Renal cortex interstitium (tissue), 11 donors: ENCODE measurements around the gene ARL6IP4. TPM values are rescaled to one million over a fixed set of nuclear protein-coding genes. Genes with fewer than 3 reads are reported as not detected.
A peak's percentile ranks its signal among the peaks of the same experiment; 100 is the strongest.

ENCODE experiments used
- DNase-seq, 11 donors: peaks; one replicate each; pipeline ENCODE4 v3.0.0-alpha.2; 2013; ENCODE audit warnings: low read depth in 9 of 11, low spot score in 4 of 11; ENCODE audit errors: extremely low read depth in 1 of 11
- polyA plus RNA-seq, 3 donors: library from polyadenylated mRNA; unstranded; fragments of 120-200 nt; gene quantifications; one replicate each; pipeline ENCODE4 v1.2.1, GENCODE V29; 2013; ENCODE audit not compliant: insufficient read length in 3 of 3

Gene ARL6IP4
- polyA plus RNA-seq, 3 donors: 161 to 222 (median 193) TPM

DNA sequence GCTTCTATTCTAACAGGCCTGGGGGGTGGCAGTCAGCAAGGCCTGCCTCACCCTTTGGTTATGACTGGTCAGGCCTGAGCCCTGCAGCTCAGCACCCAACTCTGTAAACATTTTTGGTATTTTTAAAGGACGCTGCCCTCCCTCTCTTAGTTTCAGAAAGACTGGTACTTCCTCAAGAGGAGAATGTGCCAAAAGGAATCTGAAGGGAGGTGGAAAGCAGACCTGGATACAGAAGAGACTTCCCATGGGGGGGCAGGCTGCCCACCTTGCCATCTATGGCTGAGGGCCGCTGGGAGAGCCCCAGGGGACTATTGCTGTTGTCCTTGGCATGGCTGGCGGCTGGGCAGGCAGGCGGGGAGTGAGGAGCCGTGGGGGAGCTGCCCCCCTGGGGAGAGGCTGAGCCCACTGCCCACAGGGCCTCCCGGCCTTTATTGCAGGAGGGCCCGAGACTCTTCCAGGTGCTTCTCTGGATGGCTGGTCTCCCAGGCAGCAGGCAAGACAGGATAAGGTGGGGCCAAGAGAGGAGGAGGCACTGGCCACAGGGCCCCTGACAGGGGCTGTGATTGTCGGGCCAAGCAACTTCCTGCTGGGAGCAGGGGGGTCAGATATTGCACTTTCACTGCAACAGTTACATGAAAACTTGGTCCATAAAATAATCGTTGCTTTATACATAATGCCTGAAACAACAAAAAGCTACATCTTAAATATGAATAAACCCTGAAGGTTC, 3.5 kb downstream of the ARL6IP4 start:
- DNase-seq: no peak

DNA sequence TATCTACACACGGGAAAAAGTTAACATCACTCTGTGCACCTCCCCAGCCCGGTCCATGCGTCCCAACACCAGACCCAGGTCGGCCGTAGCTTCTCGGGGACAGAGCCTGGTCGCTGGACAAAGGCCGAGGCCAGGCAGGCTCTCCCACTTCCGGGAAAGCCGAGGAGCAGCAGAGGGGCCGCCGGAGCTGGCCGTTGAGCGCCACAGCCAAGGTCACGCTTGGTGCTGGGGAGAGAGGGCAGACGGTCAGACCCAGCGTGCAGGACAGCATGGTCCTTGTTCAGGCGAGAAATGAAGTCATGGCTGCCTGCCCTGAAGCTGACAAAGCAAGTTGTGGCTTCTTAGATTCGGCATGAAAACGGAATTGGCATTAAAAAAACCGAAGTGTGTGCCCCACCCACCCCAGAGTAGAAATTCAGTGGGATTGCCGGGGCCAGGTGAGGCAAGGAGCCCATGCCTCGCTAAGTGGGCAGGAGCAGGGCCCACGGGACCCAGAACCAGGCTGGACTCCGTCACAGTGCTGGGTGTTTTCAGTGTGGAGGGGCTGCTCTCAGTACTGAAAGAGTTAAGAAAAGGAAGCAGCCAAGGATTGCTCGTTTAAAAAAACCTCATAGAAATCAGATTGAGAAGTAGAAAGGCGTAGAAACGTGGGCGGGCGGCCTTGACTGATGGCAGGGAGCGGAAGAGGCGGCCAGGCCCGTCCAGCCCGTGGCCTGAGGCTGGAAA, 4.3 kb downstream of the ARL6IP4 start:
- DNase-seq: peak in 1 of 11 donors; percentile 44

DNA sequence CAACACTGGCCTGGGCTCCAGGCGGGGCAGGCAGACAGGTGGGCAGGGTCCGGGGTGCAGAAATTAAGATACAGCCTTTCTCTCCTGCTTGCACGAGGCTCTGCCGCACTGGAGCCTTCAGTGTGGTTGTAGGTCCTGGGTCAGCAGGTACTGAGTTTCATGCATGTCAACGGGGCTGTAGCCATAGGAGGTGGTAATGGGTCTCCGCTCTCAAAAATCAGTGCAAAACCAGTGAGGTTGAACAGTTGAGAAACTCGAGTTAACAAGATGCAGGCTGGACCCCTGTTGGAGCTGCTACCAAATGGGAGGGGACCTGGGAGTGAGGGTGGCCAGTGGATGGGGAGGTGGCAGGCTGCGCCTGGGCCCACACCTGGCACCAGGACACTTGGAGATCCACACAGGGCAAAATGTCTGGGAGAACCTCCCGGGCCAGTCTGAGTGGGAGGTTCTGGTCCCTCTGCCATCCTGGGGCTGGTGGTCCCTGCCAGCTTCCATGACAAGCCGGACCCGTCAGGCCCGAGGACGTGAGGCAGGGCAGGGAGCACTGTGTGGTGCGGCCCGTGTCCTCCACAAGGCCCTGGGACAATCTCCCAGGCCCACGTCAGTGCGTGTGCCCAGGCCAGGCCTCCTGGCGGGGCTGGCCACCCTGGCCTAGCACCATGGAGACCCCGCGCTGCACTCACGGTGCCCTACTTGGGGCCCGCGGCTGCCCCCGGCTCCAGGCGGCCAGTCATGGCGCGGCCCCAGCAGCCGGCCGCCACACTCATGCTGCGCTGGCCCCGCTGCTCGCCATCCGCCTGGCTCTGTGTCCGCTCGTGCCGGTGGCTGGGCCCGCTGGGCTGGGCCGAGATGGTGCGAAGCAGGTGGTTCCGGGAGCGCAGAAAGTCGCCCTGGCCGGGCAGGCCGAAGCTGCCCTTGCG, 5.1 kb downstream of the ARL6IP4 start:
- DNase-seq: no peak

DNA sequence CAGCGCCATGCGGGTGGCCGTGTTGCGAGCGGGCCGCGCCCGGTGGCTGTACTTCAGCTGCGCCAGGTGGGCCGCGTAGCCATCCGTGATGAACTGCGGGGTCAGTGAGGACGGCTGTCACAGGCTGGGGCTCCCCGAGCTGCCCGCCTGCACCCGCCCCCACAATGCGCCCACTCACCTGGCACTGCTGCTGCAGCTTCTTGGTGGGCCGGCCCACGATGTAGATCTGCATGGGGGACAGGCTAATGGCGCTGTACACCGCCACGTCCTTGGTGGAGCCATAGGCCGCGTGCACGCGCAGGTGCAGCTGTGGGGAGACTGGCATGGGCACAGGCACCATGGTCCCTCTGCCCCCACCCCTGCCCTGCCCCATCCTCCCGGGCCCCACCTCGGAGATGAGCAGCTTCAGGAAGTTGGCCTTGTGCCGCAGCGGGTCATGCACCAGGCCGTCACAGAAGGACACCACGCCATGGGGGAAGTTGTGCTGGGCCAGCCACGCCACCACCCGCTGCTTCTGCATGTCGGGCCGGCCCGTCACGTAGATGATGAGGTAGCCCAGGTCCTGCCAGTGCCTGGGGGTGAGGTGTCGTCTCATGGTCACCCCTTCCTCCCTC, 5.9 kb downstream of the ARL6IP4 start:
- DNase-seq: no peak

DNA sequence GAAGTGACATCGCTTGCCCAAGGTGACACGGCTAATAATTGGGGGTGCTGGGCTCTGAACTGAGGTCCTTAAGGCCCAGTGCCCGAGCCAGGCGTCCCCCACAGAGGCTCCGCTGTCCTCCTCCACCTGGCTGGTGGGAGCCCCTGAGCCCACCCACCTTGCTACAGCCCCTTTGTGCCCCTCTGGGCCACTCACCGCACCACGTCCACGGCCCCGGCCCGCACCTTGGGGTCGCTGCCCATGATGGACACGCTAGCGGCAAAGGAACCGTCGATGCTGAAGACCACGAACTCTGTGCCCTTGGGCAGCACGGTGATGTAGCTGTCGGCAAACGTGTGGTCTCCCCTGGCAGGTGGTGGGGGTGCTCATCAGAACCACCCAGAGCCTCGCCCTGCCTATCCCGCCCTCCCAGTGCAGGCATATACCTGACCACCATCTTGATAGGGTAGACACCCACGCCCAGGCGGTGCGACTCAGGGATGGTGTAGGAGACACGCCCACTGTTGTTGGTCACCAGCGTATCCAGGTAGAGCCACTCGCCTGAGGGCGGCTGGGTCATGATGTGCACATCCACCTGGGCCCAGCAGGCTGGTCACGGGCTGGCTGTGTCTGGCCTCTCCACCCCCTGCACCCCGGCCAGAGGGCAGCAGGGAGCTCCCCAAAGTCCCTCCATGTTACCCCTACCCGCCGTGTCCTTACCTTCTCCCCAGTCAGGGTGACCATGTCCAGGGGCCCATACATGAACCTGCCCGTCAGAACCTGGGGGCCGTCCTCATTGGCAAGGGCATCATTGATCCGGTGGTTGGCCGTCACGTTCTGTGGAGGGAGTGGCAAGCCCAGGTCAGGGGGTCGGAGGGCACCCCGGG, 6.8 kb downstream of the ARL6IP4 start:
- no peak for DNase-seq

DNA sequence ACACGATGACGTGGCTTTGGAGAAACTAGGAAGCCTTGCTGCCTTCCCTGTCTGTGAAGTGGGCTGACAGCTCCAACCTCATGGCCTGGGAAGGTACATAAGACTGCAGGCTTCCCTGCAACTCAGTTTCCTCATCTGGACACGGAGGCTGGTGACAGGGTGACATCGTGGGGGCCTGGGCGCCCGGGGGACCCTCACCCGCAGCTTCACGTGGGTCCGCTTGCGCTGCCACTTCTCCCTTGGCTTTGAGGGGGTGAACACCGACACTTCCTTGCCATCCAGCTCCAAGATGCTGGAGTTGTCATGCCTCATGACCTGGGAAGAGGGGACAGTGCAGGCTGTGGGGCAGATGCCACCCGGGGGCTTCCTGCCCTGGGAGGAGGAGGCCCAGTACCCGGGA, 7.6 kb downstream of the ARL6IP4 start:
- DNase-seq: no peak

DNA sequence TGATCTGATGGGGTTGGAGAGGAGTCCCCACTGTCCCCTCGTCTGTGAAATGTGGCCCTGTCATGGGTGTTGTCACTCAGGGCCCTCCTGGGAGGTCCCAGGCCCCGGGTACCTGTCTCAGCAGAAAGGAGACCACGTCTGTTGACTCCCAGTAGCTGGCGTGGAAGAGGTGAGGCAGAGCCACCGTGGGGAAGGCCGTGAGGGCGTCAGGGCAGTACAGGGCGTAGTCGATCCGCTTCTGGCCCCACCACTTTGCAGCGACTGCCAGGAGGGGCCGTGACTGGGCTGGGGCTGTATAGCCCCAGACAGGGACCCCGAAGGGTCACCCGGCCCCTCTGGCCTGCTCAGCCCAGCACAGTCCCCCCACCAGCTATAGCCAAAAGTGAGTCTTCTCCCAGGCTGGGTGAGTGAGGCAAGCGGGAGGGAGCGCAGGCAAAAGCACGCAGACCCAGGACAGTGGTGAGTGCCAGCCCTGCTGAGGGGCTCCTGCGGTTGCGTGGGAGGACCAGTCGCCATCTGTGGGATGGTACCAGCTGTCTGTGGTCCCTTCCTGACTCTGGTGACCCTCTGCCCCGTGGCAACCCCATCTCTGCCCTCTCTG, 8.2 kb downstream of the ARL6IP4 start:
- DNase-seq: no peak

DNA sequence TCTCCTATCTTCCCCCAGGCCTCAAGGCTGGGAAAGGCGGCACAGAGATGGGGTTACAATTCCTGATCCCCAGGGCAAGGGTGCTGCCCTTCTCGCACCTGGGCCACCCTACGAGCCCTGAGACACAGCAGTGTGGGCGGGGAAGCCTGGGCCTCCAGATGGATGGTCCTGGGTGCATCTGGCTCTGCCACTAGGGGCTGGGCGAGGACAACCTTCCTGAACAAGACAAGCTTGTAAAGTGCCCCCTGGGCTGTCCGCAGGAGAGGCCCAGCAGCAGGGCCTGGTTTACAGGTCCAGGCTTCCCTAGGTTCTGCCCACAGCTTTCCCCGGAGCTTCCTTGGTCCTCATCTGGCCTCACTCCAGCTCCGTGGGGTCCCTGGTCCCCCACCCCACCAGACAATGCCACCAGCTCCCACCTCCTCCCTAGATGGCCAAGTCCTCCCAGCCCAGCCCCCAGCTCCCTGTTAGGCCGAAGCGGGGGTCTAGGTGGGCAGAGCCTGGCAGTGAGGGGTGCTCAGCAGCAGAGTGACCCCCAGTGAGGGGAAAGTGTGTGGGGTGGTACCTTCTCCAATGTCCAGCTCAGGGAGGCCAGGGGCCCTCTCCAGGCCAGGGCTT, 8.9 kb downstream of the ARL6IP4 start:
- no peak for DNase-seq

DNA sequence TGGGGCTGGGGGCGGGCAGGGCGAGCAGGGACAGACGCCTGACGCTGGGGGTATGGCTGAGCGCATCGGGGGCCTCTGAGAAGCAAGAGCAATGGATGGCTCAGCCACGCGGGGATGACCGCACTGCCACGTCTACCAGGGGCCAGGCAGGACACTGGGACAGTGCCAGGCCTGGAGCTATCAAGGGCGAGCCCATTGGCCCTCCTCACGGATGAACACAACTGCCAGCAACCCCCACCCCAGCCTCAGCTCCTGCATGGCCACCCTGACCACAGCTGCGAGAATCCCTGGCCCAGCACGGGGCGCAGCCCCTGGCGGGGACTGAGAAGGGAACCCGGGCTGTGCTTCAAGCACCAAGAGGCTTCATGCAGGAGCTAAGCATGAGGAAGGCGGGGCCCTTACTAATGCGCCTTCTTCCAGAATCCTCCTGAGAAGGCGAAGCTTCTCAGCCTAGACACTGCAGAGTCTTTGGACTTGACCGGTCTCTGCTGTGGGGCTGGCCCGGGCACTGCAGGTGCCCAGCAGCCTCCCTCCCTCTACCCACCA, 9.5 kb downstream of the ARL6IP4 start:
- no peak for DNase-seq

DNA sequence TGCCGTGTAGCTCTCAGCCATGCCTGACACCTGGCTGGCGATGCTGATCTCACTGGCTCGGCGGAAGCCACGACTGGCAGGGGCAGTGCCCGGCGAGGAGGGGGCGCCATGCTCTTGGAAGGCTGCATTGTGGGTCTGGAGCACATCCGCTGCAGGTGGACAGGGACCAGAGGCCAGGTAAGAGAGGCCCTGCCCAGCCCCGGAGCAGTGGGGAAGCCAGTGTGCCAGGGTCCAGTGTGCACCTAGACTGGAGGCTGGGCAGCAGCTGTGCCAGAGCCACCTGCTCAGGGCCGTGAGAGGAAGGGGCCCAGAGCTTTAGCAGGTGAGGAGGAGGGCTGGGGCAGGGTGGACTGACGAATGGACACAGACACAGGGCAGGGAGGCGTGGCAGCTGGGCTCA, 10.1 kb downstream of the ARL6IP4 start:
- no peak for DNase-seq

DNA sequence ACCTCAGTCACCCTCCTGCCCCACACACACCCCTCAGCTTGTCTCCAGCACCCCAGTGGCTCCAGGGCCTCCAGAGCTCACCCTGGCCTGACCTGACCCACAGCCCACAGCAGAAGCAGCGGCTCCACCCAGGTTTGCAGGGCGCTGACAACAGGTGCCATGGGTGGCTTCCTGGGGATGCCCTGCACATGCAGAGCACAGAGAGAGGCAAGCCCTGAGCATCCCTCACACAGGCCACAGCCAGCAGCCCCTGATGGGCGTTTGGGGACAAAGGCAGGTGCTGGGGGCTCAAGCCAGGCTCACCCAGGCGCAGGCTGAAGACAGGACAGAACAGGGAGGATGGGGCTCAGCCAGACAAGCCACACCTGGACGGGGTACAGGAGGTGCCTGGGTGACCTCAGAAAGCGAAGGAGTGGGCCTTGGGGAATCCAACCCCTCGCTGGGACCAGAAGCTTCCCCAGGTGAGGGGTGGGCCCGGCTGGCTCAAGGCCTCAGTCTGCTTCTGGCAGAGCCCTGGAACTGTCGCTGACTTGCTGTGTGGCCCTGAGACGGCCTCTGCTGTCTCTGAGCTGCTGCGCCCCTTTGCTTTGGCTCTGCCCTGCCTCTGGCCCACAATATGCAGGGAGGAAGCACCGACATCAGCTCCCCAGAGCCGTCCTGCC, 10.6 kb downstream of the ARL6IP4 start:
- no peak for DNase-seq

DNA sequence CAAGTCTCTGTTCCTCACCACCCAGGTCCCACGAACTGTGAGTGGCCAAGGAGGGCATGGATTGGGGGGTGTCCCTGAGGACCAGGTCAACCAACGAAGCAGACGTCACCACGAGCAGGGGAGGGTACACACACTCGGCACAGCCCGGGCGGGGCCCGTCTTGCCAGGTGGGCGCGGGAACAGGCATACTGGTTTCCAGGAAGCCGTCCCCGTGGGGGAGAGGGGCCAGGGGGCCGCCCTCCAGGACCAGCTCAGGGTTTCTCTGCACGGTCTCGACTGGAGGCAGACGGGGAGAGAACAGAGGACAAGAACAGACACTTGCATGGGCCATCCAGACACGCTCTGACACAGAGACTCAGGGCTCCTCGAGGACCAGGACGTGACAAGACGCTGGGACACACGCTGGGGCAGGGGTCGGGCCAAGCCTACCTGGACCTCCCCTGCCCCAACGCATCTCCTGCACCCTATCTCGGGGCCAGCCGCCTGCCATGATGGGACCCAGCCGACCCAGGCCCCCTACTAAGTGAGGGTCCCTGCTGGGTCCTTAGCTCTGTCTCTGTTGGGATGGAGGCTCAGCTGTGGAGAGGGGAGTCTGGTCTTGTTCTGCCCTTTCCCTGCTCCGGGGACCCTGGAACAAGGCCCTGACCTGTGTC, 11.3 kb downstream of the ARL6IP4 start:
- no peak for DNase-seq

DNA sequence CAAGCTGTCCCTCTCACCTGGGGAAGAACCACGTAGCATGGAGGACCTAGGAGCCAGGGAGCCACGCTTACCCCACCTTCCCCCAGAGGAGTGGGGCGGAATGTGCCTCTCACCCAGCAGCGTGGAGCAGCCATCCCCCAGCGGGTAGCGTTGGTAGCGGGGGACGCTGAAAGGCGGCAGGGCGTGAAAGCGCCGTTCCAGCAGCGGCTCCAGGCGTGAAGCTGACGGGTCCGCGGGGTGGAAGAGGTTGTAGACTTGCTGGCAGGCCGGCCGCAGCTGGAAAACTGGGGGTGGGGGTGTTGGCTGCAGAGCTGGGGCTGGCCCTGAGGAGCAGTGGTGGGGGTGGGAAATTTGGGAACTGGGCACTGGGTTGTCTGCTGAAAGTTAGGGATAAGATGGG, 11.9 kb downstream of the ARL6IP4 start:
- DNase-seq: peak in 2 of 11 donors; percentile 36 to 46

DNA sequence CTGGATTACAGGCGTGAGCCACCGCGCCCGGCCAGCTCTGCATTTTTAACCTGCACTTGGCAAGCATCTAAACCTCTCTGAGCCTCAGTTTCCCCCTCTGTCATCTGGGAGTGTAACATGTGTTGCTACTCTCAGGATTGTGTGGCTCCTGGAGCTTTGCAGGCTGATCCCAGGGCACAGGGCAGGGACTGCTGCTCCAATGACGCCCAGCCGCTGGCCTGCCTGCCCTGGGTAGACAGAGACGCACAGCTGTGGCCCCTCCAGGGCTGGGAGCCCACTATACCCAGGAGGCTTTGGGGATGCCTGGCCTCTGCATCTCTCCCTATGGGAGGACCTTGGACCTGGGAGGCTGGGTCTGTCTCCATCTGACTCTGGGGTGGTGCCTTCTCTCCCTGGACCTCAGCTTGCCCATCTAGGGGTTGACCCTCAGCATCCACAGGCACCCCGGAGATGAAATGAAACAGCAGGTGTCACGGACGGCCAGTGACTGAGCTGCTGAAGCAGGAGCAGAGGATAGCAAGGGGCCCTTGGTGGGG, 13.7 kb downstream of the ARL6IP4 start:
- DNase-seq: no peak

DNA sequence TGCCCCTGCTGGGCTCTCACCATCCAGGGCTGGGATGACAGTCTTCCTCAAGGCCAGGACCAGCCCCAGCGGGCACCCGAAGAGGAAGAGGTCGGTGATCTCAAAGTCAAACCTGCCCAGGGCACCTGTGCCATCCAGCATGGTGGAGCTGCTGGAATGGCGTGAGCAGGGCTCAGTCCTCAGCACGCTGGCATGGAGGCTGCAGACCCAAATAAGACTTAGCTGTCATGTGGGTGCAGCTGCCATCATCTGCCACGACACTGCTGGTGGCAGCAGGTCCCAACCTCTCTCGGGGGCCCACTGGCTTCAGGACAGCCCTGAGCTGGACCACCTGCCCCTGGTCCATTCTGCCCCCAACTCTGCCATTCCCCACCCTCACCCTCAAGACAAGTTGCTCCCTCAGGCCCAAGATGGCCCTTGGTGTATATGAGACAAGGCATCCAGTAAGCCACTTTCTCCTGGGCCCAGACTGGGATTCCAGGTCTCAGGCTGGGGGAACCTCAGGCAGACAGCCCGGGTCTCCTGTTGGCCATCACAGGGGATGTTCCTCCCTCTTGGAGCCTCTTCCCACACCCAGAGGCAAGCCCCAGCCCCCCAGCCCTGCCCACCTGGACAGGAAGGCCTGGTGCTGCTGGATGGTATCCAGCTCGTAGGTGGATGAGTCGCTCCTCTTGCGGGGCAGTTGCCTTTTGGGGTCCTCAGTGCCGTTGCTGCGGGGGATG, 14.5 kb downstream of the ARL6IP4 start:
- no peak for DNase-seq
